Fibroblast of lung (primary cell): ENCODE data around the gene ZNRF1. TPM values are rescaled to one million over a fixed set of nuclear protein-coding genes. Genes with fewer than 3 reads are reported as not detected.

ENCODE experiments used
- DNase-seq, 2 donors: peaks; one replicate each; pipeline versions ENCODE4 v3.0.0 to v3.0.0-alpha.2; 2010; ENCODE audit warnings: low read depth in 2 of 2
- H2AFZ ChIP-seq: 2 replicates; pipeline ENCODE4 v1.5.1; 2012; ENCODE audit warnings: low read length, control low read depth, inconsistent platforms
- H3K27ac ChIP-seq: 2 replicates; pipeline ENCODE4 v1.5.1; 2011; ENCODE audit warnings: low read length, control low read depth; ENCODE audit not compliant: insufficient read depth
- H3K27me3 ChIP-seq: 2 replicates; pipeline ENCODE4 v1.5.1; 2011; ENCODE audit warnings: mild to moderate bottlenecking, low read length; ENCODE audit not compliant: control insufficient read depth, insufficient read depth
- H3K36me3 ChIP-seq: 2 replicates; pipeline ENCODE4 v1.5.1; 2011; ENCODE audit warnings: low read length; ENCODE audit not compliant: control insufficient read depth, insufficient read depth
- H3K4me1 ChIP-seq: 2 replicates; pipeline ENCODE4 v1.5.1; 2011; ENCODE audit warnings: low read length; ENCODE audit not compliant: control insufficient read depth, insufficient read depth; ENCODE audit errors: extremely low read depth
- H3K4me2 ChIP-seq: 2 replicates; pipeline ENCODE4 v1.5.1; 2011; ENCODE audit warnings: low read length, control low read depth; ENCODE audit not compliant: insufficient read depth; ENCODE audit errors: extremely low read depth
- H3K4me3 ChIP-seq, 4 experiments: fragments of 200-600 bp in 1 of 4; sonication (generic) in 1 of 4; replicated peaks in 1 of 4; 2 replicates each; pipeline ENCODE4 v1.5.1; 2011 to 2016; ENCODE audit warnings: low read length in 4 of 4, low read depth in 3 of 4, mild to moderate bottlenecking in 3 of 4, control low read depth in 2 of 4, inconsistent platforms in 1 of 4, mixed read lengths in 1 of 4; ENCODE audit not compliant: insufficient read depth in 1 of 4; ENCODE audit errors: control extremely low read depth in 1 of 4
- H3K79me2 ChIP-seq: 2 replicates; pipeline ENCODE4 v1.5.1; 2012; ENCODE audit warnings: mild to moderate bottlenecking, low read length, inconsistent platforms; ENCODE audit not compliant: control insufficient read depth, insufficient read depth
- H3K9ac ChIP-seq: 2 replicates; pipeline ENCODE4 v1.5.1; 2011; ENCODE audit warnings: mild to moderate bottlenecking, low read length, control low read depth; ENCODE audit not compliant: insufficient read depth
- H3K9me3 ChIP-seq: 2 replicates; pipeline ENCODE4 v1.5.1; 2012; ENCODE audit warnings: low read depth, low read length; ENCODE audit not compliant: control insufficient read depth, insufficient read depth
- H4K20me1 ChIP-seq: 2 replicates; pipeline ENCODE4 v1.5.1; 2011; ENCODE audit warnings: low read length; ENCODE audit not compliant: control insufficient read depth, insufficient read depth; ENCODE audit errors: extremely low read depth
- EZH2 ChIP-seq: IDR thresholded peaks from 2 replicates; pipeline ENCODE4 v1.5.1; 2012; ENCODE audit warnings: low read length, control low read depth, mild to moderate bottlenecking; ENCODE audit errors: missing control alignments
- polyA plus RNA-seq, 2 donors: library from polyadenylated mRNA; depleted of rRNA in 1 of 2; stranded (reverse) in 1 of 2; unstranded in 1 of 2; fragments of >200 nt; gene quantifications; 2 replicates each; pipeline ENCODE4 v1.2.1, GENCODE V29; 2011 to 2012; ENCODE audit warnings: missing spikeins in 1 of 2
- total RNA-seq: library from RNA; depleted of rRNA; stranded (reverse); fragments of >200 nt; gene quantifications from 2 replicates; pipeline ENCODE4 v1.2.1, GENCODE V29; 2014
- TF ChIP-seq, protein P1 (sequence below), 2 donors: IDR thresholded peaks in 1 of 2; conservative IDR thresholded peaks in 1 of 2; 1 replicate in 1 of 2; 2 replicates in 1 of 2; pipeline ENCODE4 v1.5.1; 2011 to 2012; ENCODE audit warnings: low read length in 2 of 2, control low read depth in 1 of 2, inconsistent platforms in 1 of 2, low read depth in 1 of 2, mild to moderate bottlenecking in 1 of 2

The ZNRF1 gene
- total and polyA plus RNA-seq, 2 donors (not counting 1 experiment from before 2014, with no cell fraction given) = 21.0 to 21.1 TPM

GRCh38 chr16:75048054-75048453 is 49.2 kb downstream of the ZNRF1 start:
- H3K4me2 ChIP-seq = no peak overlapping the region
- H3K9me3 ChIP-seq = no peaks in the 10 kb centered on the region
- DNase-seq = peak in 1 of 2 donors; percentile 50
- H3K9ac ChIP-seq = no peak overlapping the region
- no peak overlapping the region for H3K4me3 ChIP-seq
- H2AFZ ChIP-seq = no peak overlapping the region
- peaks cover 12% of the 10 kb centered on the region for H3K79me2 ChIP-seq
- TF ChIP-seq, protein P1, sequence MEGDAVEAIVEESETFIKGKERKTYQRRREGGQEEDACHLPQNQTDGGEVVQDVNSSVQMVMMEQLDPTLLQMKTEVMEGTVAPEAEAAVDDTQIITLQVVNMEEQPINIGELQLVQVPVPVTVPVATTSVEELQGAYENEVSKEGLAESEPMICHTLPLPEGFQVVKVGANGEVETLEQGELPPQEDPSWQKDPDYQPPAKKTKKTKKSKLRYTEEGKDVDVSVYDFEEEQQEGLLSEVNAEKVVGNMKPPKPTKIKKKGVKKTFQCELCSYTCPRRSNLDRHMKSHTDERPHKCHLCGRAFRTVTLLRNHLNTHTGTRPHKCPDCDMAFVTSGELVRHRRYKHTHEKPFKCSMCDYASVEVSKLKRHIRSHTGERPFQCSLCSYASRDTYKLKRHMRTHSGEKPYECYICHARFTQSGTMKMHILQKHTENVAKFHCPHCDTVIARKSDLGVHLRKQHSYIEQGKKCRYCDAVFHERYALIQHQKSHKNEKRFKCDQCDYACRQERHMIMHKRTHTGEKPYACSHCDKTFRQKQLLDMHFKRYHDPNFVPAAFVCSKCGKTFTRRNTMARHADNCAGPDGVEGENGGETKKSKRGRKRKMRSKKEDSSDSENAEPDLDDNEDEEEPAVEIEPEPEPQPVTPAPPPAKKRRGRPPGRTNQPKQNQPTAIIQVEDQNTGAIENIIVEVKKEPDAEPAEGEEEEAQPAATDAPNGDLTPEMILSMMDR (conservative IDR thresholded peaks at IDR 0.05 in 1 of 2, IDR thresholded peaks at IDR 0.05 in 1 of 2; ENCODE audit: low read depth in 1 of 2, low read length in 2 of 2) = no peak
- no peaks in the 10 kb centered on the region for H3K36me3 ChIP-seq
- H3K27me3 ChIP-seq = no peaks in the 10 kb centered on the region
- no peaks in the 10 kb centered on the region for H3K4me1 ChIP-seq
- no peak overlapping the region for H3K27ac ChIP-seq
- no peaks in the 10 kb centered on the region for H4K20me1 ChIP-seq

GRCh38 chr16:75048530-75048929 is 49.7 kb downstream of the ZNRF1 start:
- H3K79me2 ChIP-seq = peaks cover 12% of the 10 kb centered on the region
- no peak overlapping the region for H3K4me3 ChIP-seq
- TF ChIP-seq EZH2 = no peak
- TF ChIP-seq, protein P1 (conservative IDR thresholded peaks at IDR 0.05 in 1 of 2, IDR thresholded peaks at IDR 0.05 in 1 of 2; ENCODE audit: low read depth in 1 of 2, low read length in 2 of 2) = no peak
- no peak overlapping the region for H3K4me2 ChIP-seq
- H3K9me3 ChIP-seq = no peaks in the 10 kb centered on the region
- no peaks in the 10 kb centered on the region for H3K4me1 ChIP-seq
- H3K27ac ChIP-seq = no peak overlapping the region
- peak in 1 of 2 donors; percentile 60 for DNase-seq
- H2AFZ ChIP-seq = no peak overlapping the region
- H4K20me1 ChIP-seq = no peaks in the 10 kb centered on the region
- H3K9ac ChIP-seq = no peak overlapping the region
- H3K36me3 ChIP-seq = no peaks in the 10 kb centered on the region
- no peaks in the 10 kb centered on the region for H3K27me3 ChIP-seq

DNA sequence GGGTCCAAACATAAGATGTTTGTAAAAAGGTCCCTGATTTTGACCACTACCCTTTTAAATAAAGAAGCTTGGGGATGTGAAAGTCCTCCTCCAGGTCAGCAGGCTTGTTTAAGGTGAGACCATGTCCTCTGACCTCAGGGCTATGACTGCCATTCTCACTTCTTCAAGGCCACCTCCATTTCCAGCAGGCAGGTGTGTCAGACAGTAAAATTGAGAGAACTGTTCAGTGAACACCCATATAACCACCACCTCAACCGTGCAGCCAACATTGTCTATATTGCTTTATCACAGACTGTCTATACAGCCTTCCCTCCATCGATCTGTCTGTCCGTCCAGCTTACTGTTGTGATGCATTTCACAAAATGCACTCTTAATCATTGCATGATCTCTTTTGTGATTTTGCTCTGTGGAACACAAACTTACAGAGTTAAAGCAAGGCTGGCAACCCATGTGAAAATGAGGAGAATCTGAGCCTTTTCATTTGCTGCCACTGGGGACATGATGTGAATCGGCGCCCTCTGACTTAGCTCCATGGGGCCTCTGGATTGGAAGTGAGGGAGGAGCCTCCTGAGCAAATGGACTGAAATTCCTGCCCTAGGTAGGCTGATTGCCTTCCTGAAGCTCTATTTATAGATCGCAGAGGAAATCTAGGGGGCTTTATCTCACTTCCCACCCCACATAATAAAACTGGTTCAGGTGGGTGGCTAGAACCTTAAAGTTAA is 53.8 kb downstream of the ZNRF1 start:
- no peaks in the 10 kb centered on the region for H3K27me3 ChIP-seq
- no peaks in the 10 kb centered on the region for H3K4me1 ChIP-seq
- H3K4me2 ChIP-seq = no peak overlapping the region
- DNase-seq = no peak
- peaks cover 2% of the 10 kb centered on the region for H4K20me1 ChIP-seq
- no peak for TF ChIP-seq EZH2
- TF ChIP-seq, protein P1 (conservative IDR thresholded peaks at IDR 0.05 in 1 of 2, IDR thresholded peaks at IDR 0.05 in 1 of 2; ENCODE audit: low read depth in 1 of 2, low read length in 2 of 2) = no peak
- H3K27ac ChIP-seq = no peak overlapping the region
- no peak overlapping the region for H3K9ac ChIP-seq
- H3K79me2 ChIP-seq = peaks cover 13% of the 10 kb centered on the region
- no peak overlapping the region for H2AFZ ChIP-seq
- no peaks in the 10 kb centered on the region for H3K9me3 ChIP-seq
- peaks cover 2% of the 10 kb centered on the region for H3K36me3 ChIP-seq
- no peak overlapping the region for H3K4me3 ChIP-seq
